A204.1 (cell line): Measurements from ENCODE around the gene ZNF641.

ENCODE experiments used
- FAIRE-seq: peaks from 2 replicates; lab custom pipeline; 2012; peaks lifted over from hg19 to GRCh38; lab: Jason Lieb, UNC

The ZNF641 gene

DNA sequence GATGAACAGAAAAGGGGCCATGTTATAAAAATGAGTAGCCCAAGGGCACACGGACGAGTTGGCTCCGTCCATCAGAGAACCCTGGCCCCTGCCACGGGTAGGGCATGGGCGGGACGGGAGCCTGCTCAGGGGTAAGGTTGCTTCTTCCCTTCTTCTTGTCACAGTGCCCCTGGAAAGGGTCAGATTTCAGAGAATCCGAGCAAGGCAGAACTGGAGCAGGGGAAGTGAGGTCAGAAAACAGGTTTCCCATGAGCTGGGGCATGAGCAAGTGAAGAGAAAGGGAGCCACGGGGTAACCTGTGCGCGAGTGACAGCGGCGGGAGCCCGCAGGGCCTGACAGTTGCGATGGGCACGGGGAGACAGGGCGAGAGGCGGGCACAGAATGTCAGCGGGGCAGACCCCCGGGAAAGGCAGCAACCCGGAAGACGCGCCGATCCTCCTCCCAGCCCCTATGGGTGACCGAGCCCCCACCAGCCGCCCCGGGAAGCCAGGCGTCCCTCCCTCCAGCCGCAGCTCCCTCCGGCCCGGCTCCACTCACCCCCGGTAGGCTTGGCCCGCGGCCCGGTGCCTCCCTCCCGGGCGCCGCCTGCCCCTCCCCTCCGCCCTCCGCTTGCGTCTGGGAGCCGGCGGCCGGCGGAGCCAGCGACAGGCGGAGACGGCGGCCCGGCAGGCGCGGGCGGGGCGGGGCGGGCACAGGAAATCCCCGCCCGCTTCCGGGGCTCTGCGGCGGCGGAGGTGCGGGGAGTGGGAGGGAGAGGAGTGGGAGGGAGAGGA lies at the start of gene ZNF641:
Gene ZNF641, minus strand, starts transcription at position 671 of the 773 bp plus-strand sequence. CDS start 2,829 bp downstream, outside the sequence.
- FAIRE-seq, result no peak

DNA sequence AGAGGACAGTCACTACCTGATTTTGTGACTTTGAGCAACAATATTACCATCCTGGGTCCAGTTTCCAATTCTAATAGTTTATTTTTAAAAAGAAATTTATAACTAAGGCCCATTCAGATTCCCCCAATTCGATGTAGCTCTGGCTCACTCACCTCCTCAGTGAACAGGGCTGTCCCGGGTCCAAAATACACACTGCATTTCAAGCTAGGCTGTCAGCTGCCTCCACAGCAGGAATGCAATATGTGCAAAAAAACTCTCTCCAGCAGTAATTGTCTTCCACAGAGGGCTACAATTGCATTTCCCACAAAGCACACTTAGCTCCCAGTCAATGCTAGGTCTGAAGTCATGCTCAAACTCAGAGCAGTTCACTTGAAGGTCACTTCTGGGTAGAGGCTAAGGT lies 39.3 kb upstream of the ZNF641 start:
- no peak for FAIRE-seq

DNA sequence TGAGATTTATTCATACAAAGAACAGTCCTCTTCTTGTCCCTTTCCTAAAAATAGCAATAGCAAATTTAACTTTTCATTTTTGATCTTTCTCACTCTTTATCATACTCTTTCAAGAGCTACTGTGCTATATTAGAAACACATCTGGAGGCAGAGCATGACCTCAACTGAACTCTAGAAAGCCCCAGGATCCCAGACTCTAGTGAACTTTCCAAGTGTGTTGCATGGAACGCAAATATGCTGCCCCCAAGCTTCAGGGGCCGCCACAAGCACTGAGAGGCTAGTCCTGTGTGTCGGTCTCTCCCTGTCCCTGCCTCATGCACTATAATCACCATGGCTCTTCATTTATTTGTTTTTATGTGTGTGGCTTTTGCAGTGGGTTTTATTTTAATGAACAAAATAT lies 38.7 kb upstream of the ZNF641 start:
- FAIRE-seq, result no peak

DNA sequence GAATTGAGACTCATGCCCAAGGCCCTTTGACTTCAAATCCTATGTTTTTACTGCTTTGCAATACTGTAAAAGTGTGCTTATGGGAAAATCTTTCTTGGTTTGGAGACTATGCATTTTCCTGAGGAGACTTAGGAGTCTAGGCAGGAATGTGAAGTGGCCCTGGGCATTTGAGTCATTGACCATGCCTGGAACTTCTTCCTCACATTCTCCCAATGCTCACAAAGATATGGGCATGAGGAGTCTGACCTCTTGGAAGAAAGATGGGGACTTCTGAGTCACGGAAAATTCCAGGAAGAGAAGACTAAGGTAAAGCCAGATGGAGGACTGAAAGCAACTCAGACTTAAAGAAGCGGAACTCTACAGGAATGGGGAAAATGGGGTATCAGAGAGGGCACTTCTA lies 38.2 kb upstream of the ZNF641 start:
- FAIRE-seq, result no peak

DNA sequence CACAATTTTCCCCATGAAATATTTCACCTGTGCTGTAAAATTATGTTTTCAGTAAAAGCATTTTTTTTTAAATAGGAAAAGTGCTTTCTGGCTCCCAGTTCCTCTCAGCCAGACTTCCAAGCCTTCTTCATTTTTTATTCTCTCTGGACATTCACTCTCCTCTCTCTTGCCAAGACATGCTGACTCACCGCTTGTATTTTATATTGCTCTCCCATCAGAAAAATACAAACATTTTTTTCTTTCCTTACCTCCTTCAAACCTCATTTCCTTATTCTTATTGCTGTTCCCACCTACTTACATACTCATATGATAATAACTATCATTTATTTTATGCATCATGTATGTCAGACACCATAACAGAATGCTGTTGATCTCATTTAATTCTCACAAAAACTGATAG lies 37.7 kb upstream of the ZNF641 start:
- FAIRE-seq, result no peak

DNA sequence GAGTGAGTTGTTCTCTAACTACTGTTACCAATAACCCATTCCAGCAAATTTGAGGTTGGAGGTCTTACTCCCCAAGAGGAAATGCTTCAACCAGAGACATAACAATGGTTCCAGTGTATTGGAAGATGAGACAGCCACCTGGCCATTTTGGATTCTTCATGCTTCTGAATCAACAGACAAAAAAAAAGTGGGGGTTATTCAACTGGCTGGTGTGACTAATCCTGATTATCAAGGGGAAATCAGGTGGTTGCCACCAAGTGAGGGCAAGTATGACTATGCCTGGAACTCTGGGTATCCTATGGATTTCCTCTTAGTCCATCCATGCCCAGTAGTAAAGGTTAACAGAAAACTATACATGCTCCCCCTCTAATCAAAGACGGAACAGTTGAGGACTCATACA lies 29.9 kb upstream of the ZNF641 start:
- no peak for FAIRE-seq

DNA sequence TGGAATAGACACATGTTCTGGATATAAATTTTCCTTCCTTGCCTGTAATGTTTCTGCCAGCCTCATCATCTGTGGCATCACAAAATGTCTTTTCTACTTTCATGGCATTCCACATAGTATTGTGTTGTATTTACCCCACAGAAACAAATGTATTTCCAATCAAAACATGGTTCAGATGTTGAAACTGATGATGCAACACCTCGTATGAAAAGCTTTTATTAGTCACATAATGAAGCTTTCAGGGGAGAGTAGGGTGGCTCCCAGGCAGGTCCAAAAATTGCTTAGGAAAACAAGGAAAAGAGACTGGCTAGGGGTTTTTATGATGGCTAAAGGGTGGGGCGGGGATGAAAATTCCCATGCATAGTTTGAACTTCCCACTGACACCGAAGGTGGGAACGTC lies 29.1 kb upstream of the ZNF641 start:
- no peak for FAIRE-seq

DNA sequence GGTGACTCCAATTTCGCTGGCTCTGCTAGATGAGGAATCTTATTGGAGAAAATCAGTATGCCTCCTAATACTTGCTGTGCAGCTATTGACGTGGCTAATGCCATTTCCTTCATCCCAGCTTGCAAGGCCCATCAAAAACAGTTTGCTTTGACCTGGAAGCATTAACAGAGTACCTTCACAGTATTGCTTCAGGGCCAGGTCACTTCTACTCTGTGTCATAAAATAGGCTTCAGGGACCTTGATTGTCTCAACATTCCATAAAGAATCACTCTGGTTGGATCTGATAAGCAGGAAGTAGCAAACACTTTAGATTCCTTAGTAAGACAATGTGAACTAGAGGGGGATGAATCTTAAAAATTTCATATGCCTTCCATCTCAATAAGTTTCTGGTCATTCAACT lies 26.9 kb upstream of the ZNF641 start:
- no peak for FAIRE-seq

DNA sequence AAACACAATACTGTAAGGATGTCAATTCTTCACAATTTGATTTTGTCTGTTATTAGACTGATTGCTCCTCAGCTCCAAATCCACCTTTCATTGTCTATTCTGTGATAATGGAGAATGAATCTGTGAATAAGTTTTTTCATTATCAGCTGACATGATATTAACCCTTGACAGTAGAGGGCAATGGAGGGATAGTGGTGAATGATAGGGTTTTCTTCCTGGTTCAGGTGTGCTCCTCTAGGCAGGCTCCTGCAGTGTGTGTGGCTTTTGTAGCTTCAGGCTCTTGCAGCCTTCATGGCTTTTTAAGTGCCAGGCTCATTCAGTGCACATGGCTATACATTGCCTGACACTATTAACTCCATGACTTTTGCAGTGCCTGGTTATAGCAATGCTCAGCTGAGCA lies 23.4 kb upstream of the ZNF641 start:
- FAIRE-seq, result no peak

DNA sequence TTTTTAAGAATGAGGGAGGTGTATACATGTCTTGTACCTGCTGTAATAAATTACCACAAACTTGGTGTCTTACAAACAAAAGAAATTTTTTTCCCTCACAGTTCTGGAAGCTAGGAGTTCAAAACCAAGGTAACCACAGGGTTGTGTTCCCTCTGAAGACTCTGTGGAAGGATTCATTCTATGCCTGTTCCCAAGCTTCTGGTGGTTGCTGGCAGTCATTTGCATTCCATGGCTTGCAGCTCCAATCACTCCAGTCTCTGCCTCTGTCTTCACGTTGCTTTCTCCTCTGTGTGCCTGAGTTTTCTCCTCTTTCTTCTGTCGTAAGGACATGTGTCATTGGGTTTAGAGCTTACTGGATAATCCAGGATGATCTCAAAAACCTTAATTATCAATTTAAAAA lies 15.4 kb upstream of the ZNF641 start:
- FAIRE-seq, result no peak

DNA sequence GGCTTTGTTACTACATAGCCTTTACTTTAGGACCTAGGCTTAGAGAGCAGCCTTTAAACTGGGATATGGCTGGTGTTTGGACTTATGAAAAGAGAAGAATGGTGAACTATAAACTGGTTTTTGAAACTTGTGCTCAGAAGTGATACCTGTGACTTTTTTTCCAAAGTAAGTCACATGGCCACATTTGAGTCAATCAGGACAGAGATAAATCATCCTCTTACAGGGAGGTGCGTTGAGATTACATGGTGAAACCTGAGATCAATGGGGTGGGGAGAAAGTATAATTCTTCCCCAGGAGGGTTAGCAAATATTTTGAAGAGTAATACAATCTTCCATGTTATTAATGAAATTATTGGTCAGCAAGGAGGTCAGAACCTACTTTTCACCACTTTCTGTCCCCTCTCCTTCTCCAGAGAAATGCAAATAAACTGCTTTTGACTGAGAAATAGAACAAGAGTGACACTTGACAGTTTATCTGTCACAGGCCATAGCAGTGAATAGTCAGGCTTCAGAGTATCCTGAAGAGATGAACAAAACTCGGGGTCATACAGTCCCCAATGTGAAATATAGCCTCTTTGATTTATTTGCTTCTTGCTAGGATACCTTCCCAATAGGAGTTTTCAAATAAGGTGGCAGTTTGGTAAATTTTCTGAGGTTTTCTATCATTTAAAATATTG lies 11.1 kb upstream of the ZNF641 start:
- no peak for FAIRE-seq

DNA sequence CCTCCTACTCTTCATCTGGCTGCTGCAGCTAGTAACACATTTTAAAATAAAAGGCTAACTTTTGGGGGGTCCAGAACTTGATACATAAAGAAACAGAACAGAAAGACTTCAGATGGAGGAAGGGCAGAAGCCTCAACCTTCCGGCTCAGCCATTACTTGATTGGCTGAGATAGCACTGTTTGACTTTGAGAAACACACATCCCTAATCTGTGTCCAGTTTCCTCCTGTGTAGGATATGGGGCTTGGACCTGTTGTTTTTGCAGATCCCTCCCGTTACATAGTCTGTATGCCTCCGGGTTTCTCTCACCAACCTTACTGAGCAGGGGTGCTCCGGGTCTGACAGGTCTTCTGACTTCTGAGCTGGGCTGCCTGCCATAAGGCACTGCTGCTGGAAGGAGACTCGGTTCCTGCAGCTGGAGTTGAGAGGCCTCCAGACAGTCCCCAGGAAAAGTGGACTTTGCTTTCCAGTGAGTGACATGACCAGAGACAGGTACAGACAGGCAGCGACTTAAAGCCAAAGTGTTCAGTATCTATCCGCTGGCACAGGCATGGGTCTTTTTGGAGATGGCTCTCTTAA lies 8.3 kb upstream of the ZNF641 start:
- no peak for FAIRE-seq

DNA sequence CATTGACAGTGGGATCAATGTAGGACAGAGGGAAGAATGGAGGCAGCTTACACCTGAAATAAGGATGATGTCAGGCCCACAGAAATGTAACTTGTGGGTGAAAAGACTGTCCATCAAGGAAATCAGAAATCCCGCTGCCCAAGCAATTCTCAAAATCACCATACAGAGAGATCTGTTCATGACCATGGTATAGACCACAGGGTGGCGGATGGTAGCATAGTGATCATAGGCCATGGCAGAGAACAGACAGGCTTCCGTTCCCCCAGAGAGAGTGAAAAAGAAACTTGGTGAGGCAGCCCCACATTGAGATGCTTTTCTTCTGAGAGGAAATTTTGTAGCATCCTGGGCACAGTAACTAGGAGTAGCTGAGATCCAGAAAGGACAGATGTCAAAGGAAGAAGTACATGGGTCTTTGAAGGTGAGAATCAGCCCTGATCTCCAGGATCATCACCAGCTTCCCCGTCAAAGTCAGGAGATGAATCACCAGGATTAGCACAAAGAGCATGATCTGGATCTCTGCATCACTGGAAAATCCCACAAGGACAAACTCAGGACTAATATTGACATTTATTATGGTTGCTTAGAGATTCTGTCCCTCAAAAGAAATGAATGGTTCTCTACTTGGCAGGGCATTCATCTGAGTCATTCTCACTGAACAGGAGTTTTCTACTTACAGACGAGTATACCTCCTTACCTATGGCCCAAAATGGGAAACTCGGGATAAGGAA lies 5.5 kb upstream of the ZNF641 start:
- FAIRE-seq, result no peak

DNA sequence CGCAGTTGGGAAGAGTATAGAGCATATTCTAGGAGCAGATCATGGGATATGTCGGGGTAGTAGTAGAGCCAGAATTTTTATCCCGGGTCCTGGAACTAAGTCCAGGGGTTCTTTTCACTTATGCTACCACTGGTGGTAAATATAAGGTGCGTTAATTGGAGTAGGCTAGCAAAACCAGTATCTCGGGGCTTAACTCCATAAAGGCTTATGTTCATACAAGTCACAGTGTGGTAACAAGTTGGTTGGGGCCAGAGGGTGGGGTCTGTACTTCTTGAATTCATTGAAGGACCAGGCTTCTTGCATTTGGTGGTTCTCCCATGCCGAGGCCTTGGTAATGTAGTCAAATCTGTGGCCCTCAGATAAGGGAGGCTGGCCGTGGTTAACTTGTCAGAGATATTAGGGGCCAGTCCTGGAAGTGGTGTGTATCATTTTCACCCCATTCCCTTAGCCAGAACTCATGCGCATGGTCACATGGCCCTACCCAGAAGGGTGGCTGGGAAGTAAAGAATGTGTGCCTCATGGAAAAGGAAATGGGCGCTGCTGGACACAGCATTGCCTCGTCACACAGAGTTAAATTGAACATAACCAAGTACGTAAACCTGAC lies 1.5 kb upstream of the ZNF641 start:
- no peak for FAIRE-seq

DNA sequence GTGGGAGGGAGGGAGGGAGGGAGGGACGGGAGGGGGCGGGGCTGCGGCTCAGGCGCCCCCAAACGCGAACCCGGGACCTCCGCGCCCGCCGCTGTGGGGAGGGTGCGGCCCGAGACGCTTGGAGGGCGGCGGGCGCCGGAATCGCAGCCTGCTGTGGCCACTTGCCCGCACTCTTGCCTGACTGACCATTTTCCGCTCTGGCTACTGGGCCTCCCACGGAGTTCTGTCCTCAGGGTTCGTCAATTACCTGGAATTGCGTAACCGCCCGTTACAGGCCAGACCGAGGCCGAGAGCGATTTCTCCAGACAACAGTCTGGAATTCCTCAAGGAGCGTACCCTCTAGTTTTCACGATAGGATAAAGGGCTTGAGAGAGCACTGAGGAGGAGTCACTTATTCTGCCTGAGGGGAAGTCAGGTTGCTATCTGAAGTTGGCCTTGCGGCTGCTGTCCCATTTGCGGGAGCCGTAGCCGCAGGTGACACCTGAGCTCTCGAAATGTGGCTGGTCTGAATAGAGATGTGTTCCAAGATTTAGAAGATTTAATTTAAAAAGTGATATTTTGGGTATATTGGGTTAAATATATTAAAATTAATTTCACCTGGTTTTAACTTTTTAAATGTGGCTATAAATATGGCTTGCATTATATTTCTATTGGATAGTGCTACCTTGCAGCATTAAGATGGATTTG lies 446 bp upstream of the ZNF641 start:
- FAIRE-seq, result no peak

DNA sequence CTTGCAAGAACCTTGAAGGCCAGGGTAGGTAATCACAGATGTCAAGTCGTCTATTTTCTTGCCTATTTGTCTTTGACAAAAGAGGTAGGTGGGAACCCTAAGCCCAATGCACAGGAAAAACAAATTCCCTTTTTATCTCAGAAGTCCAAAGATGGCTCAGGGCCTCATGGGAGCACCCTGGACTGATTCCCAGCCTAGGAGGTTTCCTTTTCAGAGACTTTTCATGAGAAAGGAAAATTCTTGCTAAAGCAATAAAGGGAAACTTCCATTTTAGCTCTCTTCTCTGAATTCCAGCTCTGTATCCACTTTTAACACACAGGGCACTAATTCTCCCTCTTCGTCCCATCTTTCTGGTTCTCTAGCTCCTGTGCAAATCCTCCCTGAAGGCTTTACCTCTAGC lies 1.2 kb downstream of the ZNF641 start:
- FAIRE-seq, result no peak

DNA sequence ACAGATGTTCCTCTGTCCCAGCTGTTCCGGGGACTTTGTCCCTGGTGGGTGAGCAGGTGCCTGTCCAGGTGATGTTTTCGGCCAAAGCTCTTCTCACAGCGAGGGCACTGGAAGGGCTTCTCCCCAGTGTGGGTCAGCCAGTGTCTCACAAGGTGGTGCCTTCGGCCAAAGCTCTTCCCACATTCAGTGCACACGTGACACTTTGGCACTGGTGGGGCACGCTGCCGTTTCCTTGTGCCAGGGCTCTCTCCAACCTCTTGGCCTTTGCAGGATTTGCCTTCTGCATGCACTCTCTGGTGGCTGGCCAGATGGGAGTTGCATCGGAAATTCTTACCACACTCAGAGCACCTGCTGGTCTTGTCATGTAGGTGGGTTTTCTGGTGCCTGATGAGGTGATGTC lies 7.7 kb downstream of the ZNF641 start:
- FAIRE-seq, result no peak

DNA sequence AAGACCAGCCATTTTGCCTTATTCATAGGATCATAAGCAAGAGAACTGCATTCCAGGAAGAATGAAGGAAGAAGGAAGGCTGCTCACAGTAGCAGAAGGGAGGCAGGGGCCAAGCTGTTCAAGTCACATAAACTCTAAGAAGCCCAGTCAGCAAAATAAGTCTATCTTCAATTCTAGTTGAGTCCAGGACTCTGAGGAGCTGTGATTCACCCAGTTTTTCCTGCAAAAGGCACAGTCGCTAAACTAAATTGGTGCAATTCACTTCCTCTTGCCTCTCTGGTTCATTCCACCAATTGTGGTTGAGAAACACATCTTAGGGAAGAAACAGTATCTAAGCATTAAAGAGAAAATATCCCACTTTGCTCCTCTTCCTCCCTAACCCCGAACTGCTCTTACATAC lies 9.8 kb downstream of the ZNF641 start:
- FAIRE-seq, result no peak

DNA sequence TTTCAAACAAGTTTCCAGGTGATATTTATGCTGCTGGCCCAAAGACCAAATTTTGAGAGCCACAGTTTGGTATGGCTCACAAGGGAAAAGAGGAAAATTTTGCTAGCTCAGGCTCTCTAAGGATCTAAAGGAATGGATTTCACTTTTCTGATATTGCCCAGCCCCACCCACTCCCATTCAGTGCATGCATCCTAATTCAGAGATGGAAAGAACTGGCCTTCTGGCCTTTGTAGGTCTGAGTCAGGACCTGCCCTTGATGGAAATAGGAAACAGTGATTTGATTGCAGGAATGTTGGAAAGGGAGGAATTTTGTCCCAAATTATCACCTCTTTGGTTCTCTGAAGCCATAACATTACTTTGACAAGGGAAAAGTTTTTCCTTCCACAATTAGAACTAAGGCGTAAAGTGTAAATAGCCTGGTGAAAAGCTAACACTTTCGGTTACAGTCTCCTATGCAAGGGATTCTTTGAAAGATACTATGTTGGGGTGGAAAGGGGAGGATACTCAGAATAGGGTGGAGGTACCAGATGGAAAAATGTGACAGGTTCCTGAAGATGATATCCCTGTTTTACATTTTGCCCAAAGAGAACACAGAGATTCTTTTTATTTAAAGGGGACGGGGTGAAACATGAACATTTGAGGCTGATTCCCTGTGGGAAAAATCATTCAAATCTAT lies 11.1 kb downstream of the ZNF641 start:
- no peak for FAIRE-seq

DNA sequence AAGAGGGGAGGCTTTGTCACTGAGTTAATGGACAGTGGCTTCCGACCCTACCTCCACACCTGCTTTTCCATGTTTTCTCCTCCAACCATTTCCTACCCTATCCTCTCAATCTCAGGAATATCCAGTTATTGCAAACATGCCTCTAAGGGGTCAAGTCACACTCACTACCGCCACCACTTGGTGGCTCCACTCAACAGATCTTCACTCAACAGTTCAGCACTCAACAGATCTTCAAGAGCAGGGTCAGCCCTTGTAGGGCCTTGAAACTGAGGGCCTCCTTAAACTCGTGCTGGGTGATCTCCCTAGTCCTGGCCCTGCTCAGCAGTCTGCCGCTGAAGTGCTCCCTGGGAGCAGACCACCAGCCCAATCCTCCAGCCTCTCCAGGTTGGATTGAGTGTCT lies 14.2 kb downstream of the ZNF641 start:
- no peak for FAIRE-seq

DNA sequence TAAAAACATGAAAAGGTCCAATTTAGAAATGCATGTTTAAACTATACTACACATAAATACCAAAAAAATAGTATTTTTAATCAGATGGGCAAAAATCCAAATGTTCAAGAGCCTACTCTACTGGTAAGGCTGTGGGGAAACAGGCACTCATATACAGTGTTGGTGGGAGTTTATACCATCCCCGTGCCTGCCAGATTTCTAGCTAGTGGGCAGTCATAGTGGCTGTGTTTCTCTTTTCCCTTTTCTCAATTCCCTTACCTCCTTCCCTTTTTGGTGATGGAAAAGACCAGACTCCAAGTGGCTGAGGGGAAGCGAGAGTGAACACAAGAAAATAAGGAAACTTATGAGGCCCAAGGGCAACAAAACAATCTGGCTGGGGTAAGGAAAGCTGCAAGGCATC lies 14.7 kb downstream of the ZNF641 start:
- no peak for FAIRE-seq
